Bronchial epithelial cell (primary cell): ENCODE measurements around the gene PNCK. TPM values are rescaled to one million over a fixed set of nuclear protein-coding genes. Genes with fewer than 3 reads are reported as not detected.
A peak's percentile ranks its signal among the peaks of the same experiment; 100 is the strongest.

Source experiments
- DNase-seq: peaks from one replicate; pipeline ENCODE4 v3.0.0-alpha.2; 2010; ENCODE audit warnings: low read depth
- FAIRE-seq: peaks from 2 replicates; lab custom pipeline; 2011; peaks lifted over from hg19 to GRCh38; lab: Jason Lieb, UNC
- H3K27me3 ChIP-seq: 2 replicates; pipeline ENCODE4 v1.5.1; 2011; ENCODE audit warnings: low read length; ENCODE audit not compliant: control insufficient read depth, insufficient read depth
- H3K36me3 ChIP-seq: 2 replicates; pipeline ENCODE4 v1.5.1; 2011; ENCODE audit warnings: low read length; ENCODE audit not compliant: control insufficient read depth, insufficient read depth
- H3K4me3 ChIP-seq: 2 replicates; pipeline ENCODE4 v1.5.1; 2011; ENCODE audit warnings: mild to moderate bottlenecking, low read depth, low read length, control low read depth
- total RNA-seq: library from RNA; depleted of rRNA; stranded (reverse); fragments of >200 nt; gene quantifications from 2 replicates; pipeline ENCODE4 v1.2.1, GENCODE V29; 2014
- TF ChIP-seq, protein P1 (sequence below): IDR thresholded peaks from 2 replicates; pipeline ENCODE4 v1.5.1; 2011; ENCODE audit warnings: mild to moderate bottlenecking, moderate library complexity, low read length, control low read depth, inconsistent platforms; ENCODE audit not compliant: insufficient read depth, severe bottlenecking

The PNCK gene
- total RNA-seq, 1 donor from 2014 or later: 2.1 TPM

DNA sequence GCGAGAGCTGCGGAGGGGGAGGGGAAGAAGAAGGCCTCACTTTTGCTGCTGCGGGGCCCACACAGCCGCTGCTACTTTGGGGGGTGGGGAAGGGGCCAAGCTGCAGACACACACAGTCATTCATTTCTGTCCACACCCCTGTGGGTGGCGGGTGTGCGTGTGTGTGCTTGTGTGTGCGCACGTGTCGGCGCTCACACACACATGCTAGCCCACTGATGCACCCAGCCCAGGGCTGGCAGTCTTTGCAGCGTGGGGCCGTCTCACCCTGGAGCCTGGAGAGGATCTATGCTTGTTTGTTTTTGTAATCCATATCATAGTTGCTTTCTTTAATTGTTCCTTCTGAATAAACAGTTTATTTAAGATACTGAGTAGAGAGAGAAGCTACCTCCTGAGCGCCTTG is 22.7 kb downstream of the PNCK start:
- no peak for FAIRE-seq
- no peak overlapping the region for H3K4me3 ChIP-seq
- TF ChIP-seq, protein P1, sequence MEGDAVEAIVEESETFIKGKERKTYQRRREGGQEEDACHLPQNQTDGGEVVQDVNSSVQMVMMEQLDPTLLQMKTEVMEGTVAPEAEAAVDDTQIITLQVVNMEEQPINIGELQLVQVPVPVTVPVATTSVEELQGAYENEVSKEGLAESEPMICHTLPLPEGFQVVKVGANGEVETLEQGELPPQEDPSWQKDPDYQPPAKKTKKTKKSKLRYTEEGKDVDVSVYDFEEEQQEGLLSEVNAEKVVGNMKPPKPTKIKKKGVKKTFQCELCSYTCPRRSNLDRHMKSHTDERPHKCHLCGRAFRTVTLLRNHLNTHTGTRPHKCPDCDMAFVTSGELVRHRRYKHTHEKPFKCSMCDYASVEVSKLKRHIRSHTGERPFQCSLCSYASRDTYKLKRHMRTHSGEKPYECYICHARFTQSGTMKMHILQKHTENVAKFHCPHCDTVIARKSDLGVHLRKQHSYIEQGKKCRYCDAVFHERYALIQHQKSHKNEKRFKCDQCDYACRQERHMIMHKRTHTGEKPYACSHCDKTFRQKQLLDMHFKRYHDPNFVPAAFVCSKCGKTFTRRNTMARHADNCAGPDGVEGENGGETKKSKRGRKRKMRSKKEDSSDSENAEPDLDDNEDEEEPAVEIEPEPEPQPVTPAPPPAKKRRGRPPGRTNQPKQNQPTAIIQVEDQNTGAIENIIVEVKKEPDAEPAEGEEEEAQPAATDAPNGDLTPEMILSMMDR: no peak
- H3K36me3 ChIP-seq: no peaks in the 10 kb centered on the region
- H3K27me3 ChIP-seq: no peaks in the 10 kb centered on the region
- DNase-seq: no peak

DNA sequence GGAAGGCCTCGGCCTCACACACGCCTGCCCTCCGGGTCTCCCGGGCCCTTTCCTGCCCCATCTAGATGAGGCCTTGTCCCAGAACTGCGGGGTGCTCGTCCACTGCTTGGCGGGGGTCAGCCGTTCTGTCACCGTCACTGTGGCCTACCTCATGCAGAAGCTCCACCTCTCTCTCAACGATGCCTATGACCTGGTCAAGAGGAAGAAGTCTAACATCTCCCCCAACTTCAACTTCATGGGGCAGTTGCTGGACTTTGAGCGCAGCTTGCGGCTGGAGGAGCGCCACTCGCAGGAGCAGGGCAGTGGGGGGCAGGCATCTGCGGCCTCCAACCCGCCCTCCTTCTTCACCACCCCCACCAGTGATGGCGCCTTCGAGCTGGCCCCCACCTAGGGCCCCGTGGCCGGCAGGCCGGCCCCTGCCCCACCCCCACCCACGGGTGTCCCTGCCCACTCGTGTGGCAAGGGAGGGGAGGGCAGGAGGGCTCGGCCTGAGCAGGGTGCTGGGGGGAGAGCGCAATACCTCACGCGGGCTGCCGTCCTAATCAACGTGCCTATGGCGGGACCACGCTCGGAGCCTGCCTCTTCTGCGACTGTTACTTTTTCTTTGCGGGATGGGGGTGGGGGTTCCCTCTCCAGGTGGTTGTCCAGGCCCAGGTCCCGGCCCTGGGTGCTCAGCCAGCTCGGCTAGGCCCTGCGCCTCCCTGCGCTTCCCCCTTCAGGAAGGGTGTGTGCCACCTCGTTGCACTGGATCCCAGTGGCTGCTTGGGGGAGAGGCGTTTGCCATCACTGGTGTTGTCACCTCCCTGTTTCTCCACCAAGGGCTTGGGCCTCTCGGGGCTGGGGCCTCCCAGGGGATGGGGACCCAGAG is 23.5 kb downstream of the PNCK start:
- TF ChIP-seq, protein P1: no peak
- no peak for FAIRE-seq
- no peaks in the 10 kb centered on the region for H3K27me3 ChIP-seq
- no peak overlapping the region for H3K4me3 ChIP-seq
- no peaks in the 10 kb centered on the region for H3K36me3 ChIP-seq
- DNase-seq: no peak

DNA sequence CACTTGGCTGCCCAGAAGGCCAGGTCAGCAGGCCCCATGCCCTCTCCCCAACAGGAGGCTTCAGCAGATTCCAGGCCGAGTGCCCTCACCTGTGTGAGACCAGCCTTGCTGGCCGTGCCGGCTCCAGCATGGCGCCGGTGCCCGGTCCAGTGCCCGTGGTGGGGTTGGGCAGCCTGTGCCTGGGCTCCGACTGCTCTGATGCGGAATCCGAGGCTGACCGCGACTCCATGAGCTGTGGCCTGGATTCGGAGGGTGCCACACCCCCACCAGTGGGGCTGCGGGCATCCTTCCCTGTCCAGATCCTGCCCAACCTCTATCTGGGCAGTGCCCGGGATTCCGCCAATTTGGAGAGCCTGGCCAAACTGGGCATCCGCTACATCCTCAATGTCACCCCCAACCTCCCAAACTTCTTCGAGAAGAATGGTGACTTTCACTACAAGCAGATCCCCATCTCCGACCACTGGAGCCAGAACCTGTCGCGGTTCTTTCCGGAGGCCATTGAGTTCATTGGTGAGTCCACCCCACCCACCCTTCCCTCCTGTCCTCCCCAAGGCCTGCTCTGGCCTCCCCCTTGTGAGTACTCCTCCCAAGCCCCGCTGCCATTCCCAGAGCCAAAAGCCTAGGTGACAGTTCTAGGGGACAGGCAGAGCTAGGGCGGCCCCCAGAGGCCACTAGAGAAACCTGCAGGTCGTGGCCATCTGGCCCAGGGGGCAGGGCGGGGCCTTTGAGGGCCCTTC is 24.3 kb downstream of the PNCK start:
- DNase-seq (no peak), FAIRE-seq (no peak)
- no peaks in the 10 kb centered on the region for H3K27me3 ChIP-seq

DNA sequence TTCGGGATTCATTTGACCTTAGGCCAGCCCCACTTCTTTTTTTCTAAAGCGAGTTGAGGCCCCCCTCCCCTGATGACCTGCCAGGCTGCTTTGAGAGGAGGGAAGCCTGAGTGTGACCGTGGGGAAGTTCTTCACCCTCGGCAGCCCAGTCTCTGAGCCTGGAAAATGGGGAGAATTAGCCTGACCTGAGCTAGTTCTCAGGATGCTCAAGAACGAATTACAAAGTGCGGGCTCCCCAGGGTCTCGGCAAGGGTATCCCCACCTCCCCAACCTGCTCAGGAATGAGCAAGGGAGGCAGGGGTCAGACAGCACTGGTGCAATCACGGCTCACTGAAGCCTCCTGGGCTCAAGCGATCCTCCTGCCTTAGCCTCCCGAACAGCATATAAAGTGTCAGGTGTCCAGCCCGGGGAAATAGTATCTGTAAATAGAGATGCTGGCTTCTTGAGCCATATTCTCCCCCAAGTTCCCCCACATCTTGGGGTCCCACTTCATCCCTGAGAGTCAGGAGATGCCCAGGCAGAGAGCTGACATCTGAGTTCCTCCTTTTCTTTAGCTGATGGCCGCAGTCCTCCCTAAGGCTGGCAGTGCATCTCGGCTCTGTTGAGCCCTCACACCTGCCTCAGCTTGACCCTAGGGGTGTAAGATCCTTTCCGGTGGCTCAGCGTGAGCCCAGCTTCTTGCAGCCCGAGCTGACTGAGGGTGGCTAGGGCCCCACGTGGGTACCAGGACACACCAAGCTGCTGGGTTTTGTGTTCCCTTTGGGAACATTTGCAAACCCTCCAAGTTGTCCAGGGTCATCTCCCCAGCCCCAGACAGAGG is 25.0 kb downstream of the PNCK start:
- Histone ChIP-seq H3K27me3 (no peaks in the 10 kb centered on the region), H3K4me3 (no peak overlapping the region), H3K36me3 (no peaks in the 10 kb centered on the region)
- DNase-seq (no peak), FAIRE-seq (no peak)
- TF ChIP-seq, protein P1: no peak

More for the DNA sequence above, 24.3 kb downstream of the PNCK start:
- Histone ChIP-seq H3K36me3 (no peaks in the 10 kb centered on the region), H3K4me3 (no peak overlapping the region)
- TF ChIP-seq, protein P1: peak; percentile 42

DNA sequence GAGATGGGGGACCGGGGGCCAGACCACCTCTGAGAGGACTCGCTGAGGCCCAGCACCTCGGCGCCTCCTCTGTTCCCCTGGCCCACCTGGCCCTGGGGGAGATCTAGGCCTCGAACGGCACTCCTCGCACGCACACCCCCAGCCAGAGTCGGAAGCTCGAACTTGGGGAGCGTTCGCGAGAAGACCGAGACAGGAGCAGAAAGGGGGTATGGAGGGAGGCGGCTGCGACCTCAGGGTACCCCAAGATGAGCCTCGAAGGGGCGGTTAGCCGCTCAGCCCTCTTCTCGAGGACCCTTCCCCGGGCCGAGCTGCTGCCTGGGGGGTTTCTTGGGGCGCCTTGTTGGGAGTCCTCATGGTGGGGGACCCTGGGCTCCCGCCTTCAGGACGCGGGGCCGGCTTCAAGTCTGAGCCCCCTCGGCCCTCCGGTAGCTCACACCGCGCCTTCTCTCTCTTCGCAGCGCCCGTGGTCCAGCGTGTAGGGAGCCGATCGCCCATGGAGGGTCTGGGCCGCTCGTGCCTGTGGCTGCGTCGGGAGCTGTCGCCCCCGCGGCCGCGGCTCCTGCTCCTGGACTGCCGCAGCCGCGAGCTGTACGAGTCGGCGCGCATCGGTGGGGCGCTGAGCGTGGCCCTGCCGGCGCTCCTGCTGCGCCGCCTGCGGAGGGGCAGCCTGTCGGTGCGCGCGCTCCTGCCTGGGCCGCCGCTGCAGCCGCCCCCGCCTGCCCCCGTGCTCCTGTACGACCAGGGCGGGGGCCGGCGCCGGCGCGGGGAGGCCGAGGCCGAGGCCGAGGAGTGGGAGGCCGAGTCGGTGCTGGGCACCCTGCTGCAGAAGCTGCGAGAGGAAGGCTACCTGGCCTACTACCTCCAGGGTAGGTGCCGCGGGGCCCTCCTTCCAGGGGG is 25.9 kb downstream of the PNCK start:
- DNase-seq (no peak), FAIRE-seq (no peak)
- TF ChIP-seq, protein P1: no peak
- no peaks in the 10 kb centered on the region for H3K36me3 ChIP-seq
- H3K4me3 ChIP-seq: no peak overlapping the region
- peaks cover 3% of the 10 kb centered on the region for H3K27me3 ChIP-seq
